Measurements from ENCODE around the gene OR4K13. TPM values are rescaled to one million over a fixed set of nuclear protein-coding genes. Genes with fewer than 3 reads are reported as not detected.

Gene OR4K13
- total and polyA plus RNA-seq, 2 donors (not counting 1 experiment from before 2014, with no cell fraction given): not detected

GRCh38 chr14:20044243-20044642, 8.4 kb upstream of the OR4K13 start:
- Histone ChIP-seq H3K4me1 (ENCODE audit: control insufficient read depth, extremely low read depth, insufficient read depth, low read length) (no peaks in the 10 kb centered on the region), H2AFZ (ENCODE audit: low read length) (no peak overlapping the region), H3K79me2 (ENCODE audit: control insufficient read depth, insufficient read depth, low read length) (no peaks in the 10 kb centered on the region), H3K27me3 (ENCODE audit: control insufficient read depth, insufficient read depth, low read length) (no peaks in the 10 kb centered on the region), H3K4me2 (ENCODE audit: extremely low read depth, insufficient read depth, low read length) (no peak overlapping the region), H3K36me3 (ENCODE audit: control insufficient read depth, insufficient read depth, low read length) (no peaks in the 10 kb centered on the region), H3K4me3 (replicated peaks in 1 of 4; ENCODE audit: control extremely low read depth in 1 of 4, insufficient read depth in 1 of 4, low read depth in 3 of 4, low read length in 4 of 4) (no peak overlapping the region), H4K20me1 (ENCODE audit: control insufficient read depth, extremely low read depth, insufficient read depth, low read length) (no peaks in the 10 kb centered on the region), H3K9me3 (ENCODE audit: control insufficient read depth, insufficient read depth, low read depth, low read length) (no peaks in the 10 kb centered on the region), H3K9ac (ENCODE audit: insufficient read depth, low read length) (no peak overlapping the region), H3K27ac (ENCODE audit: insufficient read depth, low read length) (no peak overlapping the region)
- no peak for DNase-seq (ENCODE audit: low read depth in 2 of 2)
- TF ChIP-seq CTCF (conservative IDR thresholded peaks at IDR 0.05 in 1 of 2, IDR thresholded peaks at IDR 0.05 in 1 of 2; ENCODE audit: low read depth in 1 of 2, low read length in 2 of 2) (no peak), EZH2 (IDR thresholded peaks at IDR 0.05; ENCODE audit: low read length, missing control alignments) (no peak)

DNA sequence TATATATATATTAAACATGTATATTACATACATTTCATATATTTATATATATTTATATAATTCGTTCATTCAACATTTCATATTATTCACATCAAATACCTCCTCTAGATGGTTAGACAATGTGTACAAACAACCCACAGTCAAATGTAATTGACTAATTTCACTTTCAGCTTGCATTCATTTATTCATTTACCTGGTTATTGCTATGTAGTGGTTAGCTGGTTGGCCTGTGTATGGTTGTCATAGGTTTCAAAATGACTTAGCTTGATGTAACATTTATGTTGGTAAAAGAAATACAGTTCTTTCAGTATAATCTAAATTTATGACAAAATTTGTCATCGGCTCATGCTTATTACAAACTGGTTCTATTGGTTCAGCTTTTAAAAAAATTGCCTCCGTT, 389 bp downstream of the OR4K13 start:
- H3K4me2 ChIP-seq (ENCODE audit: extremely low read depth, insufficient read depth, low read length): no peak overlapping the region
- no peaks in the 10 kb centered on the region for H3K9me3 ChIP-seq (ENCODE audit: control insufficient read depth, insufficient read depth, low read depth, low read length)
- DNase-seq (ENCODE audit: low read depth in 2 of 2): no peak
- H3K36me3 ChIP-seq (ENCODE audit: control insufficient read depth, insufficient read depth, low read length): no peaks in the 10 kb centered on the region
- H3K4me1 ChIP-seq (ENCODE audit: control insufficient read depth, extremely low read depth, insufficient read depth, low read length): no peaks in the 10 kb centered on the region
- H4K20me1 ChIP-seq (ENCODE audit: control insufficient read depth, extremely low read depth, insufficient read depth, low read length): no peaks in the 10 kb centered on the region
- H3K79me2 ChIP-seq (ENCODE audit: control insufficient read depth, insufficient read depth, low read length): no peaks in the 10 kb centered on the region
- no peak overlapping the region for H2AFZ ChIP-seq (ENCODE audit: low read length)
- H3K4me3 ChIP-seq (replicated peaks in 1 of 4; ENCODE audit: control extremely low read depth in 1 of 4, insufficient read depth in 1 of 4, low read depth in 3 of 4, low read length in 4 of 4): no peak overlapping the region
- H3K27me3 ChIP-seq (ENCODE audit: control insufficient read depth, insufficient read depth, low read length): no peaks in the 10 kb centered on the region
- no peak overlapping the region for H3K27ac ChIP-seq (ENCODE audit: insufficient read depth, low read length)
- no peak overlapping the region for H3K9ac ChIP-seq (ENCODE audit: insufficient read depth, low read length)
- TF ChIP-seq EZH2 (IDR thresholded peaks at IDR 0.05; ENCODE audit: low read length, missing control alignments) (no peak), CTCF (conservative IDR thresholded peaks at IDR 0.05 in 1 of 2, IDR thresholded peaks at IDR 0.05 in 1 of 2; ENCODE audit: low read depth in 1 of 2, low read length in 2 of 2) (no peak)

DNA sequence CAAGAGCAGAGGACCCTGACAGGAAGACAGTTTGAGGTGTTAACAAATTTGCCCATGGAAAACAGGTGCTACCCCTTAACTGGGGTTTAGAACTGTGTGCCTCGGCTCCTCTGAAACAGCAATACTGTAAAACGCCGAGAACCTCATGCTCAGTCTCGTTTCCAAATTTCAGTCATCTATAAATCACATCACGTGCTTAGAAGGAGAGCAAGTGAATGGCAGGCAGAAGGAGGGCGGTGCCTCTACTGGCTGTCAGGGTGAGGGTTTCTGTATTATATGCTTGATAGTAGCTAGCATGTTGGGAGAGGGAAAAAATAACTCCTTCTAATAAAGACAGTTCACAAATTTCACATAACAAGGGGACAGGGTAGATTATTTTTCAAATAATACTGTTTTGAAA, 4.8 kb downstream of the OR4K13 start:
- Histone ChIP-seq H3K9me3 (ENCODE audit: control insufficient read depth, insufficient read depth, low read depth, low read length) (no peaks in the 10 kb centered on the region), H3K9ac (ENCODE audit: insufficient read depth, low read length) (no peak overlapping the region), H3K27me3 (ENCODE audit: control insufficient read depth, insufficient read depth, low read length) (no peaks in the 10 kb centered on the region), H3K79me2 (ENCODE audit: control insufficient read depth, insufficient read depth, low read length) (no peaks in the 10 kb centered on the region), H2AFZ (ENCODE audit: low read length) (no peak overlapping the region), H3K4me2 (ENCODE audit: extremely low read depth, insufficient read depth, low read length) (no peak overlapping the region), H3K4me1 (ENCODE audit: control insufficient read depth, extremely low read depth, insufficient read depth, low read length) (no peaks in the 10 kb centered on the region), H3K4me3 (replicated peaks in 1 of 4; ENCODE audit: control extremely low read depth in 1 of 4, insufficient read depth in 1 of 4, low read depth in 3 of 4, low read length in 4 of 4) (no peak overlapping the region), H4K20me1 (ENCODE audit: control insufficient read depth, extremely low read depth, insufficient read depth, low read length) (no peaks in the 10 kb centered on the region), H3K36me3 (ENCODE audit: control insufficient read depth, insufficient read depth, low read length) (no peaks in the 10 kb centered on the region), H3K27ac (ENCODE audit: insufficient read depth, low read length) (no peak overlapping the region)
- TF ChIP-seq CTCF (conservative IDR thresholded peaks at IDR 0.05 in 1 of 2, IDR thresholded peaks at IDR 0.05 in 1 of 2; ENCODE audit: low read depth in 1 of 2, low read length in 2 of 2) (no peak), EZH2 (IDR thresholded peaks at IDR 0.05; ENCODE audit: low read length, missing control alignments) (no peak)
- DNase-seq (ENCODE audit: low read depth in 2 of 2): no peak
